ENCODE data around the gene AAK1. TPM values are rescaled to one million over a fixed set of nuclear protein-coding genes. Genes with fewer than 3 reads are reported as not detected.

AAK1 gene
- total RNA-seq, 1 donor from 2014 or later = 43.4 TPM

DNA sequence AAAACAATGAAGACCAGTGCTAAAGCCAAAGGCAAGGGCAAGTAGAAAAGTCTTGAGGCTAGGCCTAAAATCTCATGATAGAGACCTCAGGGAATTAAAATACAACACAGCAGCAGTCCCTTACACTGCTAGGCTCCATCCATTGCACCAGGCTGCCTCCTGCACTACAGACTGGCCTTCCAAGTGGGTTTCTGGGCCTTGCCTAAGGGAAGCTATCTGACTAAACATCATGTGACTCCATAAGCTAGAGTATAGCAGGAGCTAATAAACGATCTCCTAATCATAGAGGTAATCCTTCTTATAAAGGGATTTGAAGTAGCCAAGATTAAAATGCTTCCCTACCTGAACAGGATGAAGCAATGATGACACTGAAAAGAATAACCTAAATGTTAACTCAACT, 128.7 kb downstream of the AAK1 start:
- Mint-ChIP-seq H3K27me3 (no peaks in the 10 kb centered on the region), H3K4me3 (ENCODE audit: low read depth) (no peak overlapping the region), H3K4me1 (ENCODE audit: low read depth) (no peaks in the 10 kb centered on the region), H3K9me3 (ENCODE audit: low read depth) (peaks cover 3% of the 10 kb centered on the region), H3K36me3 (ENCODE audit: insufficient read depth) (peaks cover 32% of the 10 kb centered on the region), H3K27ac (no peak overlapping the region)
- no peak for DNase-seq (ENCODE audit: low spot score, unreplicated experiment)
- TF ChIP-seq, protein P1, sequence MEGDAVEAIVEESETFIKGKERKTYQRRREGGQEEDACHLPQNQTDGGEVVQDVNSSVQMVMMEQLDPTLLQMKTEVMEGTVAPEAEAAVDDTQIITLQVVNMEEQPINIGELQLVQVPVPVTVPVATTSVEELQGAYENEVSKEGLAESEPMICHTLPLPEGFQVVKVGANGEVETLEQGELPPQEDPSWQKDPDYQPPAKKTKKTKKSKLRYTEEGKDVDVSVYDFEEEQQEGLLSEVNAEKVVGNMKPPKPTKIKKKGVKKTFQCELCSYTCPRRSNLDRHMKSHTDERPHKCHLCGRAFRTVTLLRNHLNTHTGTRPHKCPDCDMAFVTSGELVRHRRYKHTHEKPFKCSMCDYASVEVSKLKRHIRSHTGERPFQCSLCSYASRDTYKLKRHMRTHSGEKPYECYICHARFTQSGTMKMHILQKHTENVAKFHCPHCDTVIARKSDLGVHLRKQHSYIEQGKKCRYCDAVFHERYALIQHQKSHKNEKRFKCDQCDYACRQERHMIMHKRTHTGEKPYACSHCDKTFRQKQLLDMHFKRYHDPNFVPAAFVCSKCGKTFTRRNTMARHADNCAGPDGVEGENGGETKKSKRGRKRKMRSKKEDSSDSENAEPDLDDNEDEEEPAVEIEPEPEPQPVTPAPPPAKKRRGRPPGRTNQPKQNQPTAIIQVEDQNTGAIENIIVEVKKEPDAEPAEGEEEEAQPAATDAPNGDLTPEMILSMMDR (IDR thresholded peaks at IDR 0.05; ENCODE audit: unreplicated experiment) = no peak

DNA sequence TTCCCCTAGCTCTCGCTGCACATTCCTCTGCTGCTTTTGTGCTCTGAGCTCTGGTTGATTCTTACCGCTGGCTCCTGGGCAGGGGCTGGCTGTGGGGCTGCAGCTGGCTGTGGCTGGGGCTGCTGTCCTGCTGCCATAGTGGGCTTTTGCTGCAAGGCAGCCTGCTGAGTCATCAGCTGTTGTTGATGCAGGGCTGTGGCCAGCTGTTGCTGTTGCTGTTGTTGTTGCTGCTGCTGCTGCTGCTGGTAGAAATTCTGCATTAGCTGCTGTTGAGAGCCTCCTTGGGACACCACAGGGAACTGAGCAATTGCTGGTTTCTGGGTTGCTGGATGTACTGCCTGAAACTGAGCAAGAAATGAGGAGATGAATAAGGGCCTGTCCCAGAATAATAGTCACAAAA, 129.1 kb downstream of the AAK1 start:
- no peak for DNase-seq (ENCODE audit: low spot score, unreplicated experiment)
- H3K36me3 Mint-ChIP-seq (ENCODE audit: insufficient read depth) = peaks cover 31% of the 10 kb centered on the region
- peaks cover 3% of the 10 kb centered on the region for H3K9me3 Mint-ChIP-seq (ENCODE audit: low read depth)
- TF ChIP-seq, protein P1 (IDR thresholded peaks at IDR 0.05; ENCODE audit: unreplicated experiment) = no peak
- no peak overlapping the region for H3K4me3 Mint-ChIP-seq (ENCODE audit: low read depth)
- H3K27ac Mint-ChIP-seq = no peak overlapping the region
- no peaks in the 10 kb centered on the region for H3K27me3 Mint-ChIP-seq
- no peaks in the 10 kb centered on the region for H3K4me1 Mint-ChIP-seq (ENCODE audit: low read depth)

DNA sequence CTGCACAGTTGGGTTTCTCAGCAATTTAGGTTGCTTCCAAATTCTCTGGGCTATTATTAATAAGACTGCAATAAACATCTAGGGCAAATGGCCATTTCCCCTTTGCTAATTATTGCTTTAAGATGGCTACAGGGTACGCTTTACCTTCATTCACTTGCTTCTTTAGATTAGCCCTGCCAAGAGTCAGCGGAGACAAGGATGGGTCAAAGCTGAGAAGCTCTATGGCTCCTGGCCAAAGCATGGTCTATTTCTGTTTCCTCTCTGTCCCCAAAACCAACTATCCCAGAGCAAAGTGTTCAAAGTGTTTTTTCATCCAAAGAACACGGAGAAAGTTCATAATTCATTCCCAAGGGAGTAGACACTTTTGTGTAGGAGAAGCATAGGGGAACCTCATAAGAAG, 131.1 kb downstream of the AAK1 start:
- no peak overlapping the region for H3K4me3 Mint-ChIP-seq (ENCODE audit: low read depth)
- TF ChIP-seq, protein P1 (IDR thresholded peaks at IDR 0.05; ENCODE audit: unreplicated experiment) = no peak
- H3K4me1 Mint-ChIP-seq (ENCODE audit: low read depth) = peaks cover 6% of the 10 kb centered on the region
- peaks cover 31% of the 10 kb centered on the region for H3K36me3 Mint-ChIP-seq (ENCODE audit: insufficient read depth)
- peaks cover 3% of the 10 kb centered on the region for H3K9me3 Mint-ChIP-seq (ENCODE audit: low read depth)
- DNase-seq (ENCODE audit: low spot score, unreplicated experiment) = no peak
- H3K27me3 Mint-ChIP-seq = no peaks in the 10 kb centered on the region
- H3K27ac Mint-ChIP-seq = no peak overlapping the region

DNA sequence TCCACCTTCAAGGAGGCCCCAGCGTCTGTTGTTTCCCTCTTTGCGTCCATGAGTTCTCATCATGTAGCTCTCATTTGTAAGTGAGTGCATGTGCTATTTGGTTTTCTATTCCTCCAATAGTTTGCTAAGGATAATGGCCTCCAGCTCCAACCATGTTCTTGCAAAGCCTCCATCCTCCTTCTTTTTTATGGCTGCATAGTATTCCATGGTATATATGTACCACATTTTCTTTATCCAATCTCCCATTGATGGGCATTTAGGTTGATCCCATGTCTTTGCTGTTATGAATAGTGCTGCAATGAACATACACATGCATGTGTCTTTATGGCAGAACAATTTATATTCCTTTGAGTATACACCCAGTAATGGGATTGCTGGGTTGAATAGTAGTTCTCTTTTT, 133.3 kb downstream of the AAK1 start:
- H3K4me1 Mint-ChIP-seq (ENCODE audit: low read depth) = peaks cover 6% of the 10 kb centered on the region
- H3K36me3 Mint-ChIP-seq (ENCODE audit: insufficient read depth) = peaks cover 39% of the 10 kb centered on the region
- H3K4me3 Mint-ChIP-seq (ENCODE audit: low read depth) = no peak overlapping the region
- no peak overlapping the region for H3K27ac Mint-ChIP-seq
- peaks cover 3% of the 10 kb centered on the region for H3K9me3 Mint-ChIP-seq (ENCODE audit: low read depth)
- TF ChIP-seq, protein P1 (IDR thresholded peaks at IDR 0.05; ENCODE audit: unreplicated experiment) = no peak
- DNase-seq (ENCODE audit: low spot score, unreplicated experiment) = no peak
- no peaks in the 10 kb centered on the region for H3K27me3 Mint-ChIP-seq

DNA sequence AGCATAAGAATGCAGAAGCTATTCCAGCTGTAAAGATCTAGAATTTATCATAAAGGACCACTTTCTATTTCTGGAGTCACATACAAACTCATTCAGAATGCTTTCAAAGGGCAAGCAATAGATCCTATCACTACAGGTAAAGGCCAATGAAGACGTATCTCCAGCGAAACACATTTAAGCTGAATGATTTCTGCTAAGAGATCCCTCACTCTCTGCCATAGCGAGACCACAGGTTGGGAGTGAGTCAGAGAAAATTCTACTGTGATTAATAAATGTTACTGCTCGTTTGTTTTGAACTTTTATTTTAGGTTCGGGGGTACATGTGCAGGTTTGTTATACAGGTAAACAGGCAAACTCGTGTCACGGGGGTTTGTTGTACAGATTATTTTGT, 133.8 kb downstream of the AAK1 start:
- no peak for DNase-seq (ENCODE audit: low spot score, unreplicated experiment)
- Mint-ChIP-seq H3K27me3 (no peaks in the 10 kb centered on the region), H3K4me1 (ENCODE audit: low read depth) (peaks cover 6% of the 10 kb centered on the region), H3K27ac (no peak overlapping the region), H3K36me3 (ENCODE audit: insufficient read depth) (peaks cover 39% of the 10 kb centered on the region), H3K4me3 (ENCODE audit: low read depth) (no peak overlapping the region), H3K9me3 (ENCODE audit: low read depth) (peaks cover 3% of the 10 kb centered on the region)
- TF ChIP-seq, protein P1 (IDR thresholded peaks at IDR 0.05; ENCODE audit: unreplicated experiment) = no peak
